NCI-H524 (cell line): ENCODE data around the gene KRT6C.

Source experiments
- DNase-seq, 2 experiments: peaks; one replicate each; lab custom pipeline; 2025; lab: John Stamatoyannopoulos, UW

KRT6C gene

GRCh38 chr12:52434760-52435530, 38.7 kb downstream of the KRT6C start:
- DNase-seq, result no peak

- no peak for DNase-seq
These were observed 39.4 kb downstream of the KRT6C start, which contains the start of gene KRT75 for GRCh38 chr12:52434081-52434733. KRT75 (minus strand) TSS chr12:52434371; CDS start chr12:52434304, 67 bp downstream.

- no peak for DNase-seq
These were observed 40.0 kb downstream of the KRT6C start for GRCh38 chr12:52433501-52434080.

GRCh38 chr12:52432559-52433207, 40.9 kb downstream of the KRT6C start:
- DNase-seq, result no peak

- DNase-seq, result no peak
These were observed 45.5 kb downstream of the KRT6C start for GRCh38 chr12:52428121-52428520.

- no peak for DNase-seq
These were observed 46.5 kb downstream of the KRT6C start for GRCh38 chr12:52427083-52427482.

- DNase-seq, result no peak
These were observed 47.6 kb downstream of the KRT6C start for GRCh38 chr12:52426034-52426433.

GRCh38 chr12:52425466-52425865, 48.1 kb downstream of the KRT6C start:
- DNase-seq, result no peak

- peak in 1 of 2 experiments; percentile 59 for DNase-seq
These were observed 49.7 kb downstream of the KRT6C start for GRCh38 chr12:52423661-52424500.

- no peak for DNase-seq
These were observed 50.6 kb downstream of the KRT6C start for GRCh38 chr12:52423035-52423434.

- DNase-seq, result no peak
These were observed 53.9 kb downstream of the KRT6C start for GRCh38 chr12:52419656-52420055.

GRCh38 chr12:52418576-52419110, 55.0 kb downstream of the KRT6C start:
- DNase-seq, result no peak
